HepG2 (cell line): ENCODE data around the gene UBFD1. TPM values are rescaled to one million over a fixed set of nuclear protein-coding genes. Genes with fewer than 3 reads are reported as not detected.

Experiments
- AKAP8 ChIP-seq: sonication (generic); formaldehyde crosslinking; IDR thresholded peaks from 2 replicates; pipeline ENCODE4 v1.5.1; 2020; ENCODE audit warnings: mild to moderate bottlenecking, missing genetic modification reagents
- HOXA3 ChIP-seq: sonication (generic); formaldehyde crosslinking; IDR thresholded peaks from 2 replicates; pipeline ENCODE4 v1.5.0; 2020; ENCODE audit warnings: missing genetic modification reagents
- MATR3 ChIP-seq: sonication (generic); formaldehyde crosslinking; IDR thresholded peaks from 2 replicates; pipeline ENCODE4 v1.4.0; 2020; ENCODE audit warnings: missing genetic modification reagents
- MIXL1 ChIP-seq: IDR thresholded peaks from 2 replicates; pipeline ENCODE4 v1.6.1; 2016
- NAIF1 ChIP-seq: sonication (generic); formaldehyde crosslinking; IDR thresholded peaks from 2 replicates; pipeline ENCODE4 v1.5.0; 2020; ENCODE audit warnings: mild to moderate bottlenecking, missing genetic modification reagents, borderline replicate concordance
- NBN ChIP-seq: fragments of 450-650 bp; conservative IDR thresholded peaks from 2 replicates; pipeline ENCODE4 v1.6.1; 2017
- NCOA2 ChIP-seq: sonication (generic); formaldehyde crosslinking; IDR thresholded peaks from 2 replicates; pipeline ENCODE4 v1.8.0; 2022; ENCODE audit warnings: inconsistent platforms
- NFE2L1 ChIP-seq: sonication (generic); formaldehyde crosslinking; IDR thresholded peaks from 2 replicates; pipeline ENCODE4 v1.4.0; 2020; ENCODE audit warnings: missing genetic modification reagents, mild to moderate bottlenecking, borderline replicate concordance
- NFYC ChIP-seq: IDR thresholded peaks from 2 replicates; pipeline ENCODE4 v1.6.1; 2016; ENCODE audit warnings: missing genetic modification reagents, missing compliant biosample characterization
- PCBP2 ChIP-seq: fragments of 200-400 bp; formaldehyde crosslinking; optimal IDR thresholded peaks from 2 replicates; pipeline ENCODE3; 2018; ENCODE audit warnings: low read length, low read depth; ENCODE audit not compliant: poor library complexity, severe bottlenecking
- POLR2AphosphoS2 ChIP-seq: IDR thresholded peaks from 2 replicates; pipeline ENCODE4 v1.6.1; 2011; ENCODE audit warnings: low read depth, low read length, improper control_type of control experiment
- RXRA ChIP-seq: sonication (generic); formaldehyde crosslinking; IDR thresholded peaks from 2 replicates; pipeline ENCODE4 v1.5.1; 2020; ENCODE audit warnings: missing genetic modification reagents
- SIX1 ChIP-seq: sonication (generic); formaldehyde crosslinking; IDR thresholded peaks from 2 replicates; pipeline ENCODE4 v1.4.0; 2020; ENCODE audit warnings: missing genetic modification reagents, borderline replicate concordance
- TOPORS ChIP-seq: sonication (generic); formaldehyde crosslinking; IDR thresholded peaks from 2 replicates; pipeline ENCODE4 v1.8.0; 2023; ENCODE audit warnings: mild to moderate bottlenecking, missing genetic modification reagents
- ZBTB20 ChIP-seq: sonication (generic); formaldehyde crosslinking; IDR thresholded peaks from 2 replicates; pipeline ENCODE4 v1.8.1; 2023; ENCODE audit warnings: missing genetic modification reagents, low read depth, mild to moderate bottlenecking, borderline replicate concordance
- ZNF207 ChIP-seq: fragments of 450-650 bp; IDR thresholded peaks from 2 replicates; pipeline ENCODE4 v1.6.1; 2016; ENCODE audit warnings: antibody characterized with exemption, borderline replicate concordance
- ZNF441 ChIP-seq: sonication (generic); formaldehyde crosslinking; IDR thresholded peaks from 2 replicates; pipeline ENCODE4 v1.7.0; 2021; ENCODE audit warnings: missing genetic modification reagents, borderline replicate concordance
- ZNF614 ChIP-seq: IDR thresholded peaks from 2 replicates; pipeline ENCODE4 v1.6.1; 2018; ENCODE audit warnings: missing biosample characterization, missing genetic modification reagents, inconsistent platforms, borderline replicate concordance
- ZNF747 ChIP-seq: sonication (generic); formaldehyde crosslinking; IDR thresholded peaks from 2 replicates; pipeline ENCODE4 v1.8.1; 2023; ENCODE audit warnings: missing genetic modification reagents, mild to moderate bottlenecking, borderline replicate concordance
- ZNF792 ChIP-seq: IDR thresholded peaks from 2 replicates; pipeline ENCODE4 v1.6.1; 2016
- polyA plus RNA-seq, 8 experiments: library from polyadenylated mRNA; depleted of rRNA in 3 of 8; stranded (reverse) in 7 of 8; unstranded in 1 of 8; fragments of >200 nt; fragmentation: Illumina TruSeq in 4 of 8; extraction: Trizol in 4 of 8; gene quantifications; 2 replicates each; pipeline versions ENCODE4 v1.2.1 to v1.2.3, GENCODE V29; 2011 to 2016; ENCODE audit warnings: low read depth in 4 of 8, missing spikeins in 1 of 8, mixed read lengths in 1 of 8; ENCODE audit not compliant: insufficient read depth in 1 of 8
- total RNA-seq, 5 experiments: library from RNA; depleted of rRNA; stranded (reverse); fragments of >200 nt; fragmentation: Illumina TruSeq; extraction: Trizol; gene quantifications; 2 replicates each; pipeline ENCODE4 v1.2.3, GENCODE V29; 2016; ENCODE audit warnings: low read depth in 1 of 5
- TF ChIP-seq, protein P1 (sequence below): sonication (generic); formaldehyde crosslinking; IDR thresholded peaks from 2 replicates; pipeline ENCODE4 v1.9.0; 2022; ENCODE audit warnings: missing genetic modification reagents, mild to moderate bottlenecking, borderline replicate concordance
- TF ChIP-seq, protein P2 (sequence below): sonication (generic); formaldehyde crosslinking; IDR thresholded peaks from 2 replicates; pipeline ENCODE4 v1.5.0; 2020; ENCODE audit warnings: missing genetic modification reagents, mild to moderate bottlenecking, borderline replicate concordance
- TF ChIP-seq, protein P3 (sequence below): sonication (generic); formaldehyde crosslinking; IDR thresholded peaks from 2 replicates; pipeline ENCODE4 v1.9.0; 2021; ENCODE audit warnings: missing genetic modification reagents, borderline replicate concordance
- TF ChIP-seq, protein P4 (sequence below): sonication (generic); formaldehyde crosslinking; IDR thresholded peaks from 2 replicates; pipeline ENCODE4 v1.8.0; 2022; ENCODE audit warnings: mild to moderate bottlenecking, missing genetic modification reagents
- TF ChIP-seq, protein P5 (sequence below): sonication (generic); formaldehyde crosslinking; IDR thresholded peaks from 2 replicates; pipeline ENCODE4 v1.4.0; 2020; ENCODE audit warnings: missing genetic modification reagents

The UBFD1 gene
- total and polyA plus RNA-seq, 2 of the 13 experiments (the other 11 are each of a cell fraction or from before 2014, with no cell fraction given), result 100 to 111 TPM

DNA sequence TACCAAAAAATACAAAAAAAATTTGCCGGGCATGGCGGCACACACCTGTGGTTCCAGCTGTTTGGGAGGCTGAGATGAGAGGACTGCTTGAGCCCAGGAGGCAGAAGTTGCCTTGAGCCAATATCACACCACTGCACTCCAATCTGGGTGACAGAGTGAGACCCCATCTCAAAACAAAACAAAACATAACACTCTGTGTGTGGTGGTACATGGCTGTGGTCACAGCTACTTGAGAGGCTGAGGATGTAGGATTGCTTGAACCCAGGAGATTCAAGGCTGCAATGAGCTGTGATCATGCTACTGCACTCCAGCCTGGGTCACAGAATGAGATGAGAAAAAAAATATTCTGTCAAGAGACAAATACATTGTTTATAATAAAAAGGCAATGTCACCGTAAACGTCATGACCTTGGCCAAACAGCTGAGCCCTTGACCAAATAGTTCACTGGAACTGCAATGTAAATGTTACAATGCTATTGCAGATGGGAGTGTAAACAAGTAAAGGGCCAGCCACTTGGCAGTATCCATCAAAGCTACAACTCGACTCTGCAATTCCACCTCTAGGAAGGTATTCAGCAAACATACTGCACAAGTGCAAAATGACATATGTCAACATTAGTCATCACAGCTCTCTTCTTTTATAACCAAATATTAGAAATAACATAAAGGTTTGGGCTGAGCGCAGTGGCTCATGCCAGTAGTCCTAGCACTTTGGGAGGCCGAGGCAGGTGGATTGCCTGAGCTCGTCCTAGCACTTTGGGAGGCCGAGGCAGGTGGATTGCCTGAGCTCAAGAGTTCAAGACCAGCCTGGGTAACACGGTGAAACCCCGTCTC lies 17.3 kb upstream of the UBFD1 start (continued):
- TF ChIP-seq AKAP8 (CRISPR knock-in tag), result peak; percentile 4; the same call in 1 of the 2 replicates
- TF ChIP-seq POLR2AphosphoS2, result no peak
- TF ChIP-seq, protein P1, sequence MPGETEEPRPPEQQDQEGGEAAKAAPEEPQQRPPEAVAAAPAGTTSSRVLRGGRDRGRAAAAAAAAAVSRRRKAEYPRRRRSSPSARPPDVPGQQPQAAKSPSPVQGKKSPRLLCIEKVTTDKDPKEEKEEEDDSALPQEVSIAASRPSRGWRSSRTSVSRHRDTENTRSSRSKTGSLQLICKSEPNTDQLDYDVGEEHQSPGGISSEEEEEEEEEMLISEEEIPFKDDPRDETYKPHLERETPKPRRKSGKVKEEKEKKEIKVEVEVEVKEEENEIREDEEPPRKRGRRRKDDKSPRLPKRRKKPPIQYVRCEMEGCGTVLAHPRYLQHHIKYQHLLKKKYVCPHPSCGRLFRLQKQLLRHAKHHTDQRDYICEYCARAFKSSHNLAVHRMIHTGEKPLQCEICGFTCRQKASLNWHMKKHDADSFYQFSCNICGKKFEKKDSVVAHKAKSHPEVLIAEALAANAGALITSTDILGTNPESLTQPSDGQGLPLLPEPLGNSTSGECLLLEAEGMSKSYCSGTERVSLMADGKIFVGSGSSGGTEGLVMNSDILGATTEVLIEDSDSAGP (CRISPR knock-in tag), result peak; percentile 90
- TF ChIP-seq TOPORS (CRISPR knock-in tag), result 0 out of 2 replicates have a peak, but pooled peaks have one; percentile 54
- no peak for TF ChIP-seq PCBP2
- TF ChIP-seq ZNF441, result peak; percentile 83
- peak; percentile 97 for TF ChIP-seq ZNF792
- TF ChIP-seq, protein P2, sequence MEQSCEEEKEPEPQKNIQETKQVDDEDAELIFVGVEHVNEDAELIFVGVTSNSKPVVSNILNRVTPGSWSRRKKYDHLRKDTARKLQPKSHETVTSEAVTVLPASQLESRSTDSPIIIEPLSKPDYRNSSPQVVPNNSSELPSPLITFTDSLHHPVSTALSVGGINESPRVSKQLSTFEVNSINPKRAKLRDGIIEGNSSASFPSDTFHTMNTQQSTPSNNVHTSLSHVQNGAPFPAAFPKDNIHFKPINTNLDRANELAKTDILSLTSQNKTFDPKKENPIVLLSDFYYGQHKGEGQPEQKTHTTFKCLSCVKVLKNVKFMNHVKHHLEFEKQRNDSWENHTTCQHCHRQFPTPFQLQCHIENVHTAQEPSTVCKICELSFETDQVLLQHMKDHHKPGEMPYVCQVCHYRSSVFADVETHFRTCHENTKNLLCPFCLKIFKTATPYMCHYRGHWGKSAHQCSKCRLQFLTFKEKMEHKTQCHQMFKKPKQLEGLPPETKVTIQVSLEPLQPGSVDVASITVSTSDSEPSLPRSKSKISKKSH (CRISPR knock-in tag), result no peak
- peak; percentile 80; the same call in 1 of the 2 replicates for TF ChIP-seq SIX1
- TF ChIP-seq NBN, result no peak
- no peak for TF ChIP-seq MATR3 (CRISPR knock-in tag)
- peak; percentile 98 for TF ChIP-seq MIXL1 (CRISPR knock-in tag)
- TF ChIP-seq, protein P3, sequence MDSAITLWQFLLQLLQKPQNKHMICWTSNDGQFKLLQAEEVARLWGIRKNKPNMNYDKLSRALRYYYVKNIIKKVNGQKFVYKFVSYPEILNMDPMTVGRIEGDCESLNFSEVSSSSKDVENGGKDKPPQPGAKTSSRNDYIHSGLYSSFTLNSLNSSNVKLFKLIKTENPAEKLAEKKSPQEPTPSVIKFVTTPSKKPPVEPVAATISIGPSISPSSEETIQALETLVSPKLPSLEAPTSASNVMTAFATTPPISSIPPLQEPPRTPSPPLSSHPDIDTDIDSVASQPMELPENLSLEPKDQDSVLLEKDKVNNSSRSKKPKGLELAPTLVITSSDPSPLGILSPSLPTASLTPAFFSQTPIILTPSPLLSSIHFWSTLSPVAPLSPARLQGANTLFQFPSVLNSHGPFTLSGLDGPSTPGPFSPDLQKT, result no peak
- no peak for TF ChIP-seq NFE2L1 (CRISPR knock-in tag)
- TF ChIP-seq ZNF747 (CRISPR knock-in tag), result no peak; the same call in 1 of the 2 replicates
- peak; percentile 94 for TF ChIP-seq HOXA3 (CRISPR knock-in tag)
- peak; percentile 80; the same call in 1 of the 2 replicates for TF ChIP-seq RXRA (CRISPR knock-in tag)
- TF ChIP-seq ZBTB20 (CRISPR knock-in tag), result peak; percentile 99
- no peak for TF ChIP-seq ZNF207
- peak; percentile 89 for TF ChIP-seq NAIF1 (CRISPR knock-in tag)
- peak; percentile 99 for TF ChIP-seq ZNF614 (CRISPR knock-in tag)
- TF ChIP-seq, protein P4, sequence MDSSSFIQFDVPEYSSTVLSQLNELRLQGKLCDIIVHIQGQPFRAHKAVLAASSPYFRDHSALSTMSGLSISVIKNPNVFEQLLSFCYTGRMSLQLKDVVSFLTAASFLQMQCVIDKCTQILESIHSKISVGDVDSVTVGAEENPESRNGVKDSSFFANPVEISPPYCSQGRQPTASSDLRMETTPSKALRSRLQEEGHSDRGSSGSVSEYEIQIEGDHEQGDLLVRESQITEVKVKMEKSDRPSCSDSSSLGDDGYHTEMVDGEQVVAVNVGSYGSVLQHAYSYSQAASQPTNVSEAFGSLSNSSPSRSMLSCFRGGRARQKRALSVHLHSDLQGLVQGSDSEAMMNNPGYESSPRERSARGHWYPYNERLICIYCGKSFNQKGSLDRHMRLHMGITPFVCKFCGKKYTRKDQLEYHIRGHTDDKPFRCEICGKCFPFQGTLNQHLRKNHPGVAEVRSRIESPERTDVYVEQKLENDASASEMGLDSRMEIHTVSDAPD (CRISPR knock-in tag), result no peak
- TF ChIP-seq, protein P5, sequence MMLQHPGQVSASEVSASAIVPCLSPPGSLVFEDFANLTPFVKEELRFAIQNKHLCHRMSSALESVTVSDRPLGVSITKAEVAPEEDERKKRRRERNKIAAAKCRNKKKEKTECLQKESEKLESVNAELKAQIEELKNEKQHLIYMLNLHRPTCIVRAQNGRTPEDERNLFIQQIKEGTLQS (CRISPR knock-in tag), result peak; percentile 90
- TF ChIP-seq NFYC (CRISPR knock-in tag), result no peak; the same call in 1 of the 2 replicates
- TF ChIP-seq NCOA2 (CRISPR knock-in tag), result peak; percentile 97
